Fibroblast of lung (primary cell): ENCODE results near the gene NCKAP5. TPM values are rescaled to one million over a fixed set of nuclear protein-coding genes. Genes with fewer than 3 reads are reported as not detected.

ENCODE experiments used
- DNase-seq, 2 donors: peaks; one replicate each; pipeline versions ENCODE4 v3.0.0 to v3.0.0-alpha.2; 2010; ENCODE audit warnings: low read depth in 2 of 2
- H2AFZ ChIP-seq: 2 replicates; pipeline ENCODE4 v1.5.1; 2012; ENCODE audit warnings: low read length, control low read depth, inconsistent platforms
- H3K27ac ChIP-seq: 2 replicates; pipeline ENCODE4 v1.5.1; 2011; ENCODE audit warnings: low read length, control low read depth; ENCODE audit not compliant: insufficient read depth
- H3K27me3 ChIP-seq: 2 replicates; pipeline ENCODE4 v1.5.1; 2011; ENCODE audit warnings: mild to moderate bottlenecking, low read length; ENCODE audit not compliant: control insufficient read depth, insufficient read depth
- H3K36me3 ChIP-seq: 2 replicates; pipeline ENCODE4 v1.5.1; 2011; ENCODE audit warnings: low read length; ENCODE audit not compliant: control insufficient read depth, insufficient read depth
- H3K4me1 ChIP-seq: 2 replicates; pipeline ENCODE4 v1.5.1; 2011; ENCODE audit warnings: low read length; ENCODE audit not compliant: control insufficient read depth, insufficient read depth; ENCODE audit errors: extremely low read depth
- H3K4me2 ChIP-seq: 2 replicates; pipeline ENCODE4 v1.5.1; 2011; ENCODE audit warnings: low read length, control low read depth; ENCODE audit not compliant: insufficient read depth; ENCODE audit errors: extremely low read depth
- H3K4me3 ChIP-seq, 4 experiments: fragments of 200-600 bp in 1 of 4; sonication (generic) in 1 of 4; replicated peaks in 1 of 4; 2 replicates each; pipeline ENCODE4 v1.5.1; 2011 to 2016; ENCODE audit warnings: low read length in 4 of 4, low read depth in 3 of 4, mild to moderate bottlenecking in 3 of 4, control low read depth in 2 of 4, inconsistent platforms in 1 of 4, mixed read lengths in 1 of 4; ENCODE audit not compliant: insufficient read depth in 1 of 4; ENCODE audit errors: control extremely low read depth in 1 of 4
- H3K79me2 ChIP-seq: 2 replicates; pipeline ENCODE4 v1.5.1; 2012; ENCODE audit warnings: mild to moderate bottlenecking, low read length, inconsistent platforms; ENCODE audit not compliant: control insufficient read depth, insufficient read depth
- H3K9ac ChIP-seq: 2 replicates; pipeline ENCODE4 v1.5.1; 2011; ENCODE audit warnings: mild to moderate bottlenecking, low read length, control low read depth; ENCODE audit not compliant: insufficient read depth
- H3K9me3 ChIP-seq: 2 replicates; pipeline ENCODE4 v1.5.1; 2012; ENCODE audit warnings: low read depth, low read length; ENCODE audit not compliant: control insufficient read depth, insufficient read depth
- H4K20me1 ChIP-seq: 2 replicates; pipeline ENCODE4 v1.5.1; 2011; ENCODE audit warnings: low read length; ENCODE audit not compliant: control insufficient read depth, insufficient read depth; ENCODE audit errors: extremely low read depth
- EZH2 ChIP-seq: IDR thresholded peaks from 2 replicates; pipeline ENCODE4 v1.5.1; 2012; ENCODE audit warnings: low read length, control low read depth, mild to moderate bottlenecking; ENCODE audit errors: missing control alignments
- polyA plus RNA-seq, 2 donors: library from polyadenylated mRNA; depleted of rRNA in 1 of 2; stranded (reverse) in 1 of 2; unstranded in 1 of 2; fragments of >200 nt; gene quantifications; 2 replicates each; pipeline ENCODE4 v1.2.1, GENCODE V29; 2011 to 2012; ENCODE audit warnings: missing spikeins in 1 of 2
- total RNA-seq: library from RNA; depleted of rRNA; stranded (reverse); fragments of >200 nt; gene quantifications from 2 replicates; pipeline ENCODE4 v1.2.1, GENCODE V29; 2014
- TF ChIP-seq, protein P1 (sequence below), 2 donors: IDR thresholded peaks in 1 of 2; conservative IDR thresholded peaks in 1 of 2; 1 replicate in 1 of 2; 2 replicates in 1 of 2; pipeline ENCODE4 v1.5.1; 2011 to 2012; ENCODE audit warnings: low read length in 2 of 2, control low read depth in 1 of 2, inconsistent platforms in 1 of 2, low read depth in 1 of 2, mild to moderate bottlenecking in 1 of 2

The NCKAP5 gene
- total and polyA plus RNA-seq, 2 donors (not counting 1 experiment from before 2014, with no cell fraction given), result 2.6 to 6.2 TPM

DNA sequence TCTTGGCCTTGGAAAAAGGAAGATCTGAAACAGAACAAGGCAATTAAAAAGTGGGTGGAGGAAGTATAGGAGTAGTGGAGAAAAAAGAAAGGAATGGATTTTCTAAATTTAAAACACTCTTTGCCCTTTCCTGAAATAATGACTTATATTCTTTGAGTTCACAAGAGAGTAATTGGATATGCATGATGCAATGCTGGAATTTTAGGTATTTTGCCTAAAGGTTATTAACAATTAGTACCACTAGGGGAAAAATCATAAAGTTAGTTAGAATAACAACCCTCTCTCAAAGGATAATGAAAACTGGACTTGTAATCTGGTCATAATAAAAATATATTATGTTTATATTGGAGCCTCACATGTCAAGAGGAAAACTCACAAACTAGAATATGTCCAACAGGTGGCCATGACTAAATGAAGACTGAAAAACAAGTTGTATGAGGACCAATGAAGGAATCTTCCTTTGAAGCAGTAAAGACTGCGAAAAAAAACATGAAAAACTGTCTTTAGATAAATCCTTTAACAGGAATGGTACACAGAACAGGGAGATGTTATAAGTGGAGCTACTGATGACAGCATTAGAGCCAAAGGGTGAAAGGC is 281.8 kb downstream of the NCKAP5 start:
- peak; percentile 27 to 52 for DNase-seq
- peak overlapping the region; percentile 24 for H3K27ac ChIP-seq
- H3K4me2 ChIP-seq, result no peak overlapping the region
- H3K27me3 ChIP-seq, result no peaks in the 10 kb centered on the region
- H3K9me3 ChIP-seq, result no peaks in the 10 kb centered on the region
- peaks cover 3% of the 10 kb centered on the region for H3K4me1 ChIP-seq
- TF ChIP-seq EZH2, result no peak
- TF ChIP-seq, protein P1, sequence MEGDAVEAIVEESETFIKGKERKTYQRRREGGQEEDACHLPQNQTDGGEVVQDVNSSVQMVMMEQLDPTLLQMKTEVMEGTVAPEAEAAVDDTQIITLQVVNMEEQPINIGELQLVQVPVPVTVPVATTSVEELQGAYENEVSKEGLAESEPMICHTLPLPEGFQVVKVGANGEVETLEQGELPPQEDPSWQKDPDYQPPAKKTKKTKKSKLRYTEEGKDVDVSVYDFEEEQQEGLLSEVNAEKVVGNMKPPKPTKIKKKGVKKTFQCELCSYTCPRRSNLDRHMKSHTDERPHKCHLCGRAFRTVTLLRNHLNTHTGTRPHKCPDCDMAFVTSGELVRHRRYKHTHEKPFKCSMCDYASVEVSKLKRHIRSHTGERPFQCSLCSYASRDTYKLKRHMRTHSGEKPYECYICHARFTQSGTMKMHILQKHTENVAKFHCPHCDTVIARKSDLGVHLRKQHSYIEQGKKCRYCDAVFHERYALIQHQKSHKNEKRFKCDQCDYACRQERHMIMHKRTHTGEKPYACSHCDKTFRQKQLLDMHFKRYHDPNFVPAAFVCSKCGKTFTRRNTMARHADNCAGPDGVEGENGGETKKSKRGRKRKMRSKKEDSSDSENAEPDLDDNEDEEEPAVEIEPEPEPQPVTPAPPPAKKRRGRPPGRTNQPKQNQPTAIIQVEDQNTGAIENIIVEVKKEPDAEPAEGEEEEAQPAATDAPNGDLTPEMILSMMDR (conservative IDR thresholded peaks at IDR 0.05 in 1 of 2, IDR thresholded peaks at IDR 0.05 in 1 of 2; ENCODE audit: low read depth in 1 of 2, low read length in 2 of 2), result no peak
- no peak overlapping the region for H3K9ac ChIP-seq
- no peaks in the 10 kb centered on the region for H4K20me1 ChIP-seq
- H3K4me3 ChIP-seq, result no peak overlapping the region
- no peaks in the 10 kb centered on the region for H3K36me3 ChIP-seq
- no peak overlapping the region for H2AFZ ChIP-seq
- H3K79me2 ChIP-seq, result no peaks in the 10 kb centered on the region

DNA sequence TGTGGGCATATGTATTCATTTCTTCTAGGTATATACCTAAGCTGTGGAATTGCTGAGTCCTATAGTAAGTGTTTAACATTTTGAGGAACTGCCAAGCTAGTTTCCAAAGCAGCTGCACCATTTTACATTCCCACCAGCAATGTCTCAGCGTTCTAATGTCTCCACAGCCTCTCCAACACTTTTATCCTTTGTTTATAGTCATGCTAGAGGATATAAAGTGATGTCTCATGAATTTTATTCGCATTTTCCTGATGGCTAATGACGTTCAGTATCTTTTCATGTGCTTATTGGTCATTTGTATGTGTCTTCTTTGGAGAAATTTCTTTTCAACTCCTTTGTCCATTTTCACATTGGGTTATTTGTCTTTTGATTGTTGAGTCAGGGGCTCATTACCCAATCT is 295.2 kb downstream of the NCKAP5 start:
- TF ChIP-seq EZH2, result no peak
- TF ChIP-seq, protein P1 (conservative IDR thresholded peaks at IDR 0.05 in 1 of 2, IDR thresholded peaks at IDR 0.05 in 1 of 2; ENCODE audit: low read depth in 1 of 2, low read length in 2 of 2), result no peak
- H3K4me2 ChIP-seq, result no peak overlapping the region
- H3K79me2 ChIP-seq, result no peaks in the 10 kb centered on the region
- no peak overlapping the region for H3K4me3 ChIP-seq
- no peak overlapping the region for H2AFZ ChIP-seq
- no peaks in the 10 kb centered on the region for H3K4me1 ChIP-seq
- DNase-seq, result no peak
- H3K9me3 ChIP-seq, result no peaks in the 10 kb centered on the region
- H3K27me3 ChIP-seq, result no peaks in the 10 kb centered on the region
- no peaks in the 10 kb centered on the region for H4K20me1 ChIP-seq
- H3K27ac ChIP-seq, result no peak overlapping the region
- no peaks in the 10 kb centered on the region for H3K36me3 ChIP-seq
- no peak overlapping the region for H3K9ac ChIP-seq

DNA sequence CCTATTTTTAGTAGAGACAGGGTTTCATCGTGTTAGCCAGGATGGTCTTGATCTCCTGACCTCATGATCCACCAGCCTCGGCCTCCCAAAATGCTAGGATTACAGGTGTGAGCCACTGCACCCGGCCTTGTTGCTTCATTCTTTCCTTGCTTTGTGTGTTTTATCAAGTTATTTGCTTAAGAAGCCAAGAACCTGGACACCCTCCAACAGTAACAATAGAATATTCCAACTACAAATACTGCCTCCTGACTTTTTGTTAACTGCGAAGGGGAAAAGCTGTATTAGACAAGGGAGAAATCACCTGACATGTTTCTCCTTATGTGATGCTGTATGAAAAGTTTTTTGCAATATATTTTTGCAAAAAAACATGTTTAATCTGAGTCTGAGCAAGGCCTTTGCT is 297.2 kb downstream of the NCKAP5 start:
- TF ChIP-seq, protein P1 (conservative IDR thresholded peaks at IDR 0.05 in 1 of 2, IDR thresholded peaks at IDR 0.05 in 1 of 2; ENCODE audit: low read depth in 1 of 2, low read length in 2 of 2), result no peak
- TF ChIP-seq EZH2, result no peak
- DNase-seq, result peak; percentile 15 to 77
- no peaks in the 10 kb centered on the region for H3K27me3 ChIP-seq
- H3K4me1 ChIP-seq, result peaks cover 1% of the 10 kb centered on the region
- no peaks in the 10 kb centered on the region for H3K79me2 ChIP-seq
- H3K9ac ChIP-seq, result no peak overlapping the region
- no peaks in the 10 kb centered on the region for H3K36me3 ChIP-seq
- H3K4me3 ChIP-seq, result no peak overlapping the region
- H3K9me3 ChIP-seq, result no peaks in the 10 kb centered on the region
- no peak overlapping the region for H2AFZ ChIP-seq
- no peak overlapping the region for H3K27ac ChIP-seq
- no peaks in the 10 kb centered on the region for H4K20me1 ChIP-seq
- H3K4me2 ChIP-seq, result no peak overlapping the region
